Neural cell (in vitro differentiated cells): ENCODE data around the gene COL15A1. TPM values are rescaled to one million over a fixed set of nuclear protein-coding genes. Genes with fewer than 3 reads are reported as not detected.

Experiments
- H2AFZ ChIP-seq: fragments of 200-600, 300-800 bp; sonication (generic), shearing (Covaris generic); 2 replicates; pipeline ENCODE4 v1.6.0; 2014; ENCODE audit warnings: low read depth, mild to moderate bottlenecking, antibody characterized with exemption, low read length, moderate library complexity
- H3F3A ChIP-seq: fragments of 200-600 bp; shearing (Covaris generic); 2 replicates; pipeline ENCODE4 v1.6.1; 2016; ENCODE audit warnings: mild to moderate bottlenecking, moderate library complexity, mixed read lengths, antibody characterized with exemption, low read length; ENCODE audit not compliant: insufficient read depth, poor library complexity, severe bottlenecking
- H3K27ac ChIP-seq: fragments of 200-600, 300-800 bp; sonication (generic), shearing (Covaris generic); 2 replicates; pipeline ENCODE4 v1.5.1; 2014; ENCODE audit warnings: mild to moderate bottlenecking, low read length, moderate library complexity
- H3K27me3 ChIP-seq: fragments of 300-800, 200-600 bp; sonication (generic), shearing (Covaris generic); 2 replicates; pipeline ENCODE4 v1.6.0; 2014; ENCODE audit warnings: mild to moderate bottlenecking, low read depth, low read length, moderate library complexity; ENCODE audit not compliant: insufficient read depth
- H3K36me3 ChIP-seq: fragments of 300-800, 200-600 bp; sonication (generic), shearing (Covaris generic); 2 replicates; pipeline ENCODE4 v1.5.1; 2014; ENCODE audit warnings: mild to moderate bottlenecking, antibody characterized with exemption, low read length, moderate library complexity; ENCODE audit not compliant: insufficient read depth
- H3K4me2 ChIP-seq: fragments of 300-800, 200-600 bp; sonication (generic), shearing (Covaris generic); 2 replicates; pipeline ENCODE4 v1.6.0; 2014; ENCODE audit warnings: mild to moderate bottlenecking, low read length
- H3K4me3 ChIP-seq: fragments of 300-800, 200-600 bp; sonication (generic), shearing (Covaris generic); 2 replicates; pipeline ENCODE4 v1.5.1; 2014; ENCODE audit warnings: mild to moderate bottlenecking, low read length, moderate library complexity
- H3K79me2 ChIP-seq: fragments of 200-600 bp; shearing (Covaris generic); replicated peaks from 2 replicates; pipeline ENCODE4 v1.6.0; 2014; ENCODE audit warnings: mild to moderate bottlenecking, low read length, moderate library complexity; ENCODE audit not compliant: insufficient read depth
- H3K9ac ChIP-seq: fragments of 300-800, 200-600 bp; sonication (generic), shearing (Covaris generic); 2 replicates; pipeline ENCODE4 v1.6.1; 2016; ENCODE audit warnings: mild to moderate bottlenecking, low read length, mixed read lengths
- H3K9me2 ChIP-seq: fragments of 200-600 bp; shearing (Covaris generic); 2 replicates; pipeline ENCODE4 v1.6.1; 2016; ENCODE audit warnings: mild to moderate bottlenecking, low read length, mixed read lengths; ENCODE audit not compliant: insufficient read depth
- H3K9me3 ChIP-seq: fragments of 200-600, 300-800 bp; sonication (generic), shearing (Covaris generic); 2 replicates; pipeline ENCODE4 v1.6.1; 2016; ENCODE audit warnings: mild to moderate bottlenecking, mixed run types, low read length, moderate library complexity, mixed read lengths
- H4K20me1 ChIP-seq: fragments of 200-600 bp; shearing (Covaris generic); 2 replicates; pipeline ENCODE4 v1.6.1; 2016; ENCODE audit warnings: mild to moderate bottlenecking, mixed run types; ENCODE audit not compliant: insufficient read depth
- EP300 ChIP-seq: fragments of 450-650 bp; conservative IDR thresholded peaks from 2 replicates; pipeline ENCODE4 v1.6.1; 2014; ENCODE audit warnings: antibody characterized with exemption, mild to moderate bottlenecking, moderate library complexity; ENCODE audit not compliant: poor library complexity, severe bottlenecking
- EZH2 ChIP-seq: fragments of 200-600, 300-800 bp; shearing (Covaris generic), sonication (generic); IDR thresholded peaks from 2 replicates; pipeline ENCODE4 v1.6.1; 2014; ENCODE audit warnings: antibody characterized with exemption, low read length, borderline replicate concordance, mild to moderate bottlenecking; ENCODE audit not compliant: insufficient read depth, poor library complexity, severe bottlenecking
- MXI1 ChIP-seq: fragments of 450-650 bp; conservative IDR thresholded peaks from 2 replicates; pipeline ENCODE4 v1.6.1; 2014; ENCODE audit warnings: antibody characterized with exemption, mild to moderate bottlenecking; ENCODE audit not compliant: poor library complexity, severe bottlenecking
- POLR2AphosphoS5 ChIP-seq: IDR thresholded peaks from 2 replicates; pipeline ENCODE4 v1.6.1; 2012
- RAD21 ChIP-seq: fragments of 450-650 bp; conservative IDR thresholded peaks from 2 replicates; pipeline ENCODE4 v1.6.1; 2014; ENCODE audit warnings: antibody characterized with exemption, mild to moderate bottlenecking, moderate library complexity
- SMC3 ChIP-seq: fragments of 450-650 bp; conservative IDR thresholded peaks from 2 replicates; pipeline ENCODE4 v1.6.1; 2014; ENCODE audit warnings: antibody characterized with exemption, mild to moderate bottlenecking, moderate library complexity; ENCODE audit not compliant: poor library complexity
- TAF1 ChIP-seq: IDR thresholded peaks from 2 replicates; pipeline ENCODE4 v1.6.1; 2012; ENCODE audit warnings: low read depth
- polyA plus RNA-seq: library from polyadenylated mRNA; depleted of rRNA; stranded (reverse); fragments of >200 nt; gene quantifications from 2 replicates; pipeline ENCODE4 v1.2.3, GENCODE V29; 2014
- TF ChIP-seq, protein P1 (sequence below): IDR thresholded peaks from 2 replicates; pipeline ENCODE4 v1.6.1; 2012; ENCODE audit warnings: borderline replicate concordance
- TF ChIP-seq, protein P2 (sequence below): fragments of 450-650 bp; IDR thresholded peaks from 2 replicates; pipeline ENCODE4 v1.5.1; 2014; ENCODE audit warnings: antibody characterized with exemption, mild to moderate bottlenecking, moderate library complexity; ENCODE audit not compliant: poor library complexity, severe bottlenecking

The COL15A1 gene
- polyA plus RNA-seq, 1 donor from 2014 or later, result 2.8 TPM

DNA sequence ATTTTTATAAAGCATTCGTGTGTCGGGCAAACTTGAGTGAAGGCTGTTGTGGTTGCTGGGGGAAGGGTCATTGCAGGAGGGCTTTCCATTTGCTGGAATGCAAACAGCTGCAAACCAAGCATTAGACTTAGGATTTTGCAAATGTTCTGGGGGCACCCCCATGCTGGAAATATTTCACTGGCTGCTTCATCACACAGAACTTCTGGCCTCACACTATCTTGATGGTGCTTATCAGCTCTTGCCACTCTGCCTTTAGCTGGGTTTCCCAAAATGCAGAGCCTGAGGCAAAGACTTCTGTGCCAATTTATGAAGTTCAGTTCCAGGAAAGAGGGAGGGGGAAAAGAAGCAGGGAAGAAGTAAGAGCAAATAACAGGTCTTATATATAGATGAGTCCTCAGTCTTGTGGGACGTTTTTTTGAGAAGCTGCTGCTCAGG lies 8.6 kb upstream of the COL15A1 start:
- no peaks in the 10 kb centered on the region for H3K9me2 ChIP-seq
- H3K79me2 ChIP-seq, result no peaks in the 10 kb centered on the region
- H3K27me3 ChIP-seq, result no peaks in the 10 kb centered on the region
- H2AFZ ChIP-seq, result no peak overlapping the region
- H4K20me1 ChIP-seq, result no peaks in the 10 kb centered on the region
- H3K9me3 ChIP-seq, result no peaks in the 10 kb centered on the region
- no peak overlapping the region for H3K27ac ChIP-seq
- TF ChIP-seq, protein P1, sequence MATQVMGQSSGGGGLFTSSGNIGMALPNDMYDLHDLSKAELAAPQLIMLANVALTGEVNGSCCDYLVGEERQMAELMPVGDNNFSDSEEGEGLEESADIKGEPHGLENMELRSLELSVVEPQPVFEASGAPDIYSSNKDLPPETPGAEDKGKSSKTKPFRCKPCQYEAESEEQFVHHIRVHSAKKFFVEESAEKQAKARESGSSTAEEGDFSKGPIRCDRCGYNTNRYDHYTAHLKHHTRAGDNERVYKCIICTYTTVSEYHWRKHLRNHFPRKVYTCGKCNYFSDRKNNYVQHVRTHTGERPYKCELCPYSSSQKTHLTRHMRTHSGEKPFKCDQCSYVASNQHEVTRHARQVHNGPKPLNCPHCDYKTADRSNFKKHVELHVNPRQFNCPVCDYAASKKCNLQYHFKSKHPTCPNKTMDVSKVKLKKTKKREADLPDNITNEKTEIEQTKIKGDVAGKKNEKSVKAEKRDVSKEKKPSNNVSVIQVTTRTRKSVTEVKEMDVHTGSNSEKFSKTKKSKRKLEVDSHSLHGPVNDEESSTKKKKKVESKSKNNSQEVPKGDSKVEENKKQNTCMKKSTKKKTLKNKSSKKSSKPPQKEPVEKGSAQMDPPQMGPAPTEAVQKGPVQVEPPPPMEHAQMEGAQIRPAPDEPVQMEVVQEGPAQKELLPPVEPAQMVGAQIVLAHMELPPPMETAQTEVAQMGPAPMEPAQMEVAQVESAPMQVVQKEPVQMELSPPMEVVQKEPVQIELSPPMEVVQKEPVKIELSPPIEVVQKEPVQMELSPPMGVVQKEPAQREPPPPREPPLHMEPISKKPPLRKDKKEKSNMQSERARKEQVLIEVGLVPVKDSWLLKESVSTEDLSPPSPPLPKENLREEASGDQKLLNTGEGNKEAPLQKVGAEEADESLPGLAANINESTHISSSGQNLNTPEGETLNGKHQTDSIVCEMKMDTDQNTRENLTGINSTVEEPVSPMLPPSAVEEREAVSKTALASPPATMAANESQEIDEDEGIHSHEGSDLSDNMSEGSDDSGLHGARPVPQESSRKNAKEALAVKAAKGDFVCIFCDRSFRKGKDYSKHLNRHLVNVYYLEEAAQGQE, result no peak
- TF ChIP-seq POLR2AphosphoS5 (no peak), EP300 (no peak), RAD21 (no peak), EZH2 (no peak), TAF1 (no peak), MXI1 (no peak), SMC3 (no peak)
- TF ChIP-seq, protein P2, sequence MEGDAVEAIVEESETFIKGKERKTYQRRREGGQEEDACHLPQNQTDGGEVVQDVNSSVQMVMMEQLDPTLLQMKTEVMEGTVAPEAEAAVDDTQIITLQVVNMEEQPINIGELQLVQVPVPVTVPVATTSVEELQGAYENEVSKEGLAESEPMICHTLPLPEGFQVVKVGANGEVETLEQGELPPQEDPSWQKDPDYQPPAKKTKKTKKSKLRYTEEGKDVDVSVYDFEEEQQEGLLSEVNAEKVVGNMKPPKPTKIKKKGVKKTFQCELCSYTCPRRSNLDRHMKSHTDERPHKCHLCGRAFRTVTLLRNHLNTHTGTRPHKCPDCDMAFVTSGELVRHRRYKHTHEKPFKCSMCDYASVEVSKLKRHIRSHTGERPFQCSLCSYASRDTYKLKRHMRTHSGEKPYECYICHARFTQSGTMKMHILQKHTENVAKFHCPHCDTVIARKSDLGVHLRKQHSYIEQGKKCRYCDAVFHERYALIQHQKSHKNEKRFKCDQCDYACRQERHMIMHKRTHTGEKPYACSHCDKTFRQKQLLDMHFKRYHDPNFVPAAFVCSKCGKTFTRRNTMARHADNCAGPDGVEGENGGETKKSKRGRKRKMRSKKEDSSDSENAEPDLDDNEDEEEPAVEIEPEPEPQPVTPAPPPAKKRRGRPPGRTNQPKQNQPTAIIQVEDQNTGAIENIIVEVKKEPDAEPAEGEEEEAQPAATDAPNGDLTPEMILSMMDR, result no peak
- no peak overlapping the region for H3K4me2 ChIP-seq
- H3F3A ChIP-seq, result no peaks in the 10 kb centered on the region
- no peak overlapping the region for H3K4me3 ChIP-seq
- H3K9ac ChIP-seq, result no peak overlapping the region
- no peaks in the 10 kb centered on the region for H3K36me3 ChIP-seq

DNA sequence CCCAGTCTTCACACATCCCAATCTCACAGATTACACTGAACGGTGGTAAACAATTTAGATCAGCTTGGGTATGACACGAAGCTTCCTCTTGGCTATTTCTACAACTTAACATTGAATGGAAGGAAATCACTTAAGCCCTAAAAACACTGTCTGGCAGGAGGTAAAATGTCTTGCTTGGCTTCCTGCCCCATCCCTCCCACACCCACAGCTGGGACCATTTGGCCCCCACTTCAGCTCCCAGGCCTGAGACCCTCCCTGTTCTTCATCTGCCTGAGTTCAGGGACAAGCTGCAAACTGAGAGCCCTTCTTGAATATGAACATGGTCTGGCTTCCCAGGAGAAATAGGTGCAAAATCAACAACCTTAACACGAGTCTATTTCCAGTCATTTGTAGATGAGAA lies 3.4 kb upstream of the COL15A1 start:
- no peak overlapping the region for H3K4me2 ChIP-seq

More for the DNA sequence above, 3.4 kb upstream of the COL15A1 start:
- H3F3A ChIP-seq, result no peaks in the 10 kb centered on the region
- H3K9me3 ChIP-seq, result no peaks in the 10 kb centered on the region
- no peaks in the 10 kb centered on the region for H4K20me1 ChIP-seq
- H3K27ac ChIP-seq, result no peak overlapping the region
- H3K27me3 ChIP-seq, result peaks cover 33% of the 10 kb centered on the region
- H3K9ac ChIP-seq, result no peak overlapping the region
- H3K9me2 ChIP-seq, result no peaks in the 10 kb centered on the region
- H3K36me3 ChIP-seq, result no peaks in the 10 kb centered on the region
- H3K79me2 ChIP-seq, result no peaks in the 10 kb centered on the region
- TF ChIP-seq, protein P1, result no peak
- no peak for TF ChIP-seq MXI1
- no peak for TF ChIP-seq TAF1
- TF ChIP-seq SMC3, result no peak
- TF ChIP-seq RAD21, result no peak
- TF ChIP-seq POLR2AphosphoS5, result no peak
- TF ChIP-seq, protein P2, result no peak
- TF ChIP-seq EP300, result no peak
- TF ChIP-seq EZH2, result no peak
- no peak overlapping the region for H3K4me3 ChIP-seq
- H2AFZ ChIP-seq, result no peak overlapping the region
